GM13976 (cell line): ENCODE results near the gene TRNT1.

ENCODE experiments used
- DNase-seq: peaks from one replicate; pipeline ENCODE4 v3.0.0; 2012; ENCODE audit warnings: low spot score
- CTCF ChIP-seq: IDR thresholded peaks from 2 replicates; pipeline ENCODE4 v1.5.1; 2012; ENCODE audit warnings: borderline replicate concordance, mild to moderate bottlenecking; ENCODE audit not compliant: insufficient read depth; ENCODE audit errors: extremely low read depth, missing control alignments, control extremely low read depth
- in situ Hi-C: fragments of 300-500 bp; cut with MboI; formaldehyde crosslinking; loops from one replicate; pipeline ENCODE4 v1.12.0; 2022; ENCODE audit warnings: low sequenced_read_pairs, mixed read lengths, inconsistent platforms; ENCODE audit not compliant: unreplicated experiment

The TRNT1 gene

DNA sequence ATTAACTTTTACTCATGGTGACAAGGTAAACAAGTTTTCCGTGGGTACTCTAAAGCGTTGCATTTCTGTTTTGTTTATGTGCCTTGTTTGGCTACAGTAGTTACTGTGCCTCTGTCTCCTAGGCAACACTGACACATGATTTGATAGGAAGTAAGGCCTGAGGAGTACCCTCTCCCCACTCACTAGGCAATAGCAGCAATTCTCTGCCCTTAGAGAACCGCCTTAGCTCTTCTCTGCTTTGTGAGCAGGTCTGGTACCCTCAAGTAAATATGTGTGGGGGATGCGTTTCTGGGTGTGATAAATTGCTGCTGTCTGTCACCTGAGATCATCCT is 16.5 kb upstream of the TRNT1 start, which contains the start of gene IL5RA:
Gene IL5RA (minus strand): TSS at position 76 of the 332 bp plus-strand sequence. CDS start 5,390 bp downstream, outside the sequence.
- in situ Hi-C loops, result no loop called here
- no peak for DNase-seq

DNA sequence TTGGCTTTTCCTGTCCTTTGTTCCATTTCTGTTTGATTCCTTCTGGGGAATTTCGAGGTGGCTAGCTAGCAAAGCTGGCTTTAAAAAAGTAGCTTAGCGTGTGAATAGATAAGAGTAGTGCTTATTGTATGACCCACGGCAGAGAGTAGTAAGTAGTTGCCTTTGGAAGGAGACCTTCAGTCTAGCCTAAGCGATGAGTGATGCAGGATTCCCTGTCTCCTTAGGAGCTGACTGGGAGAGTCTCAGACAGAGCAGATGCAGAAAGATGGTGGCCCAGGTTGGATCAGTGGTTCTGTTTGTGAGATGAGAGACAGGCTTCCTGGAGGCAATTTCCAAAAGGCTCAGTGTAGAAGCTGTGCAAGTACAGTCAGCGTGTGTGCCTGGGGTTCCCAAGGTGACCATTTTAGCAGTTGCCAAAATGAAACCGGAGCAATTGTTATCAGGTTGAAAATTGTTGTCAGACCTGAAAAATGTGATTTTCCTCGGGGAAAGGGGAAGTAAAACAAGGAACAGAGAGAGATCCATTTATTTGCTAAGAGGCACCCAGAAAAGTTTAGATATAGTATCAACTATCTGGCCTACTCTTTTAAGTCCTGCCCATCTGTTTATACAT is 15.9 kb upstream of the TRNT1 start:
- no peak for DNase-seq
- no peak for TF ChIP-seq CTCF
- in situ Hi-C loops, result no loop called here

More for the DNA sequence above, 16.5 kb upstream of the TRNT1 start, which contains the start of gene IL5RA:
- TF ChIP-seq CTCF, result no peak

GRCh38 chr3:3113042-3113709 is 13.6 kb upstream of the TRNT1 start:
- in situ Hi-C loops, result no loop called here
- TF ChIP-seq CTCF, result no peak
- DNase-seq, result no peak

DNA sequence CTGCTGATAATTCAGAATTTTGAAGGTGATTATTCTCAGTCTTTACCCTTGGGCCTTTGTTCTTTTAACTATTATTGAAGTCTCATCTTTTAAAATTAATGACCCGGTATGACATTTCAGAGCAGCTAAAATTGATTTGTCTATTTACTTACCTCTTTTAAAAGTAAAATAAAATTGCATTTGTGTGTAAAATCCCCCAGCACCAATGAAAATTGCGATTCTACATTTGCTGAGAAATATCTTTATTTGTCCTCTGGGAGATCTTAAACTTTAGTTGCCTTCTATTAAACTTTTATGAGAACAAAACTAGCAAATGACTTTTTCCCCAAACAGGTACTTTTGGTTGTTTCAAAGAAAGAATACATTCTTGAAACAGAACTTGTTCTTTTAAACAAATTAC is 9.1 kb upstream of the TRNT1 start:
- in situ Hi-C loops, result no loop called here
- DNase-seq, result no peak

DNA sequence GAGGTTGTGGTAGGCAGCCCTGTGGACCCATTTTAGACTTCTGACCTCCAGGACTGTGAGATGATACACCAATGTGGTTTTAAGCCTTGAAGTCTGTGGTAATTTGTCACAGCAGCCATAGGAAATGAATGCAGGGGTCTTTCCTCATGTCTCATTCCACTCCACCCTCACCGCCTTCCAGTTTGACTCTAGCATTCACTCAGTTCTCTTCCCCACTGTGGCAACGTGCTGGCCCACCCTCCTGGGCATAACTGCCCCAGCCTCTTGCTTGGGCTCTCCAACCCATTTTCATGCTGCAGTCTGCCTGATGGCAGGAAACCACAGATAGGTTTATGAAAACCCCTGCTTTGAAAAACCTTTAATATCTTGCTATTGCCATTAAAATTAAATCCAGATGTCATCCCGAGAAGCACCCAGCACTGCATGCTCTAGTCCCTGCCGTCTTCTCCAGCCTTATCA is 7.3 kb upstream of the TRNT1 start:
- in situ Hi-C loops, result no loop called here
- no peak for DNase-seq
- no peak for TF ChIP-seq CTCF

More for the DNA sequence above, 9.1 kb upstream of the TRNT1 start:
- TF ChIP-seq CTCF, result no peak

GRCh38 chr3:3125977-3126376 is 763 bp upstream of the TRNT1 start:
- no peak for DNase-seq
- in situ Hi-C loops, result no loop called here

More at GRCh38 chr3:3125977-3126376, 763 bp upstream of the TRNT1 start:
- TF ChIP-seq CTCF, result no peak
